SK-N-SH treated with all-trans-retinoic acid at 6 μM for 48 hours (cell line): ENCODE results near the gene ITCH.

ENCODE experiments used
- ATAC-seq: fragments of 200-7000 bp; cut with Tn5 transposase; 3 replicates; pipeline ENCODE4 v1.9.1; 2020; ENCODE audit warnings: mild to moderate bottlenecking, moderate library complexity
- ARNTL ChIP-seq: fragments of 450-650 bp; formaldehyde crosslinking; IDR thresholded peaks from 2 replicates; pipeline ENCODE4 v1.5.0; 2020; ENCODE audit warnings: low read depth, mild to moderate bottlenecking, moderate library complexity, borderline replicate concordance
- BACH2 ChIP-seq: fragments of 250-450 bp; sonication (Bioruptor Pico); IDR thresholded peaks from 2 replicates; pipeline ENCODE4 v1.9.0; 2021; ENCODE audit warnings: mild to moderate bottlenecking, borderline replicate concordance
- CSDC2 ChIP-seq: fragments of 250-450 bp; sonication (Bioruptor Pico); IDR thresholded peaks from 2 replicates; pipeline ENCODE4 v1.5.0; 2020; ENCODE audit warnings: mild to moderate bottlenecking, moderate library complexity
- ESRRG ChIP-seq: fragments of 250-450 bp; sonication (Bioruptor Pico); IDR thresholded peaks from 2 replicates; pipeline ENCODE4 v1.6.1; 2021; ENCODE audit warnings: mild to moderate bottlenecking
- GLIS3 ChIP-seq: fragments of 250-450 bp; sonication (Bioruptor Pico); IDR thresholded peaks from 2 replicates; pipeline ENCODE4 v1.5.0; 2020; ENCODE audit warnings: mild to moderate bottlenecking, moderate library complexity
- ISL1 ChIP-seq: fragments of 250-450 bp; sonication (Bioruptor Pico); IDR thresholded peaks from 2 replicates; pipeline ENCODE4 v2.1.2; 2022; ENCODE audit warnings: mild to moderate bottlenecking, moderate library complexity
- OSR1 ChIP-seq: fragments of 250-450 bp; sonication (Bioruptor Pico); IDR thresholded peaks from 2 replicates; pipeline ENCODE4 v1.8.0; 2022; ENCODE audit warnings: moderate library complexity, mild to moderate bottlenecking, inconsistent platforms
- PPARA ChIP-seq: fragments of 250-450 bp; sonication (Bioruptor Pico); IDR thresholded peaks from 2 replicates; pipeline ENCODE4 v1.5.0; 2020; ENCODE audit warnings: mild to moderate bottlenecking, borderline replicate concordance
- SNAI2 ChIP-seq: fragments of 250-450 bp; sonication (Bioruptor Pico); IDR thresholded peaks from 2 replicates; pipeline ENCODE4 v1.5.0; 2020; ENCODE audit warnings: mild to moderate bottlenecking, moderate library complexity
- TCF4 ChIP-seq: fragments of 250-450 bp; sonication (Bioruptor Pico); IDR thresholded peaks from 2 replicates; pipeline ENCODE4 v1.8.0; 2021; ENCODE audit warnings: mild to moderate bottlenecking, moderate library complexity, borderline replicate concordance
- TOX ChIP-seq: fragments of 250-450 bp; sonication (Bioruptor Pico); IDR thresholded peaks from 2 replicates; pipeline ENCODE4 v1.8.0; 2021; ENCODE audit warnings: mild to moderate bottlenecking, moderate library complexity, borderline replicate concordance
- ZC3H10 ChIP-seq: fragments of 250-450 bp; sonication (Bioruptor Pico); IDR thresholded peaks from 2 replicates; pipeline ENCODE4 v1.5.1; 2021; ENCODE audit warnings: mild to moderate bottlenecking, moderate library complexity
- ZFP3 ChIP-seq: fragments of 250-450 bp; sonication (Bioruptor Pico); IDR thresholded peaks from 2 replicates; pipeline ENCODE4 v1.5.0; 2020; ENCODE audit warnings: mild to moderate bottlenecking, moderate library complexity
- ZNF565 ChIP-seq: fragments of 450-650 bp; formaldehyde crosslinking; conservative IDR thresholded peaks from 2 replicates; pipeline ENCODE4 v1.5.0; 2020; ENCODE audit warnings: low read depth, mild to moderate bottlenecking, moderate library complexity
- ZNF70 ChIP-seq: fragments of 450-650 bp; formaldehyde crosslinking; IDR thresholded peaks from 2 replicates; pipeline ENCODE4 v1.5.0; 2020; ENCODE audit warnings: mild to moderate bottlenecking, moderate library complexity
- ZNF8 ChIP-seq: fragments of 450-650 bp; formaldehyde crosslinking; IDR thresholded peaks from 2 replicates; pipeline ENCODE4 v1.5.0; 2020; ENCODE audit warnings: mild to moderate bottlenecking, moderate library complexity
- TF ChIP-seq, protein P1 (sequence below): fragments of 250-450 bp; sonication (Bioruptor Pico); IDR thresholded peaks from 2 replicates; pipeline ENCODE4 v1.8.0; 2021; ENCODE audit warnings: low read depth, mild to moderate bottlenecking, moderate library complexity, borderline replicate concordance
- TF ChIP-seq, protein P2 (sequence below): fragments of 250-450 bp; sonication (Bioruptor Pico); IDR thresholded peaks from 2 replicates; pipeline ENCODE4 v1.5.0; 2020; ENCODE audit warnings: mild to moderate bottlenecking, moderate library complexity
- TF ChIP-seq, protein P3 (sequence below): fragments of 250-450 bp; sonication (Bioruptor Pico); IDR thresholded peaks from 2 replicates; pipeline ENCODE4 v1.5.1; 2020; ENCODE audit warnings: low read depth, mild to moderate bottlenecking, moderate library complexity
- TF ChIP-seq, protein P4 (sequence below): fragments of 250-450 bp; sonication (Bioruptor Pico); IDR thresholded peaks from 2 replicates; pipeline ENCODE4 v1.8.0; 2020; ENCODE audit warnings: mild to moderate bottlenecking, moderate library complexity, borderline replicate concordance

ITCH gene

DNA sequence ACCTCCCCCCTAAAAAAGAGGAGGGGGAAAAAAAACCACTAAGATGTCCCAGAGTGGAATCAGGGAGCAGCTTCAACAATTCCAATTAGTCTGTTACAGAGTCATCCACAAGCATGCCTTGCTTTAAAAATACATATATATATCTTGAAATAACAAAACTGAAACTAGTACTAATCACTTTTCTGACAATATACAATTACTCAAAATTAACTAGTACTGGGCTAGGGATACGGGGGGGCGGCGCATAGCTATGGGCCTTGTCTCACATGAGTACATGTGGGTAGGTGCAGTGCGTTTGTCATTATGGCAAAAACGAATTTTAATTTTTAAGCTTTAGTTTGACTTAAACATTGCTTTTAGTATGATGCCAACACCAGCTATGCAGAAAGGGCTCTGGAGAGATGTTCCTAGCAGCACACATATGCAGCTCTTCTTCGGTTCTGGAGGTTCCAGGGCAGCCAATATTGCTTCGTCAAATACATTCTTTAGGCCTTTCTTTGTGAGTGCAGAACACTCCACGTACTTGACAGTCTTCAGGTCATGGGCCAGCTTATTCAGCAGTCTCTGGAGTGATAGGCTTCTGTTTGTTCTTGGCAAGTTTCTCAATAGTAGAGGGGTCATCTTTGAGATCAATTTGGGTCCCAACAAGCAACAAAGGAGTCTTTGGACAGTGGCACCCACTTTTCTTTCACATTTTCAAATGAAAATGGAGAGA, 38.8 kb downstream of the ITCH start:
- TF ChIP-seq, protein P1, sequence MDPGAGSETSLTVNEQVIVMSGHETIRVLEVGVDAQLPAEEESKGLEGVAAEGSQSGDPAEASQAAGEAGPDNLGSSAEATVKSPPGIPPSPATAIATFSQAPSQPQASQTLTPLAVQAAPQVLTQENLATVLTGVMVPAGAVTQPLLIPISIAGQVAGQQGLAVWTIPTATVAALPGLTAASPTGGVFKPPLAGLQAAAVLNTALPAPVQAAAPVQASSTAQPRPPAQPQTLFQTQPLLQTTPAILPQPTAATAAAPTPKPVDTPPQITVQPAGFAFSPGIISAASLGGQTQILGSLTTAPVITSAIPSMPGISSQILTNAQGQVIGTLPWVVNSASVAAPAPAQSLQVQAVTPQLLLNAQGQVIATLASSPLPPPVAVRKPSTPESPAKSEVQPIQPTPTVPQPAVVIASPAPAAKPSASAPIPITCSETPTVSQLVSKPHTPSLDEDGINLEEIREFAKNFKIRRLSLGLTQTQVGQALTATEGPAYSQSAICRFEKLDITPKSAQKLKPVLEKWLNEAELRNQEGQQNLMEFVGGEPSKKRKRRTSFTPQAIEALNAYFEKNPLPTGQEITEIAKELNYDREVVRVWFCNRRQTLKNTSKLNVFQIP, result no peak
- TF ChIP-seq CSDC2 (CRISPR knock-in tag), result no peak
- TF ChIP-seq ARNTL (CRISPR knock-in tag), result no peak
- TF ChIP-seq ISL1 (CRISPR knock-in tag), result no peak
- no peak for TF ChIP-seq ZFP3
- TF ChIP-seq TOX, result no peak
- TF ChIP-seq, protein P2, sequence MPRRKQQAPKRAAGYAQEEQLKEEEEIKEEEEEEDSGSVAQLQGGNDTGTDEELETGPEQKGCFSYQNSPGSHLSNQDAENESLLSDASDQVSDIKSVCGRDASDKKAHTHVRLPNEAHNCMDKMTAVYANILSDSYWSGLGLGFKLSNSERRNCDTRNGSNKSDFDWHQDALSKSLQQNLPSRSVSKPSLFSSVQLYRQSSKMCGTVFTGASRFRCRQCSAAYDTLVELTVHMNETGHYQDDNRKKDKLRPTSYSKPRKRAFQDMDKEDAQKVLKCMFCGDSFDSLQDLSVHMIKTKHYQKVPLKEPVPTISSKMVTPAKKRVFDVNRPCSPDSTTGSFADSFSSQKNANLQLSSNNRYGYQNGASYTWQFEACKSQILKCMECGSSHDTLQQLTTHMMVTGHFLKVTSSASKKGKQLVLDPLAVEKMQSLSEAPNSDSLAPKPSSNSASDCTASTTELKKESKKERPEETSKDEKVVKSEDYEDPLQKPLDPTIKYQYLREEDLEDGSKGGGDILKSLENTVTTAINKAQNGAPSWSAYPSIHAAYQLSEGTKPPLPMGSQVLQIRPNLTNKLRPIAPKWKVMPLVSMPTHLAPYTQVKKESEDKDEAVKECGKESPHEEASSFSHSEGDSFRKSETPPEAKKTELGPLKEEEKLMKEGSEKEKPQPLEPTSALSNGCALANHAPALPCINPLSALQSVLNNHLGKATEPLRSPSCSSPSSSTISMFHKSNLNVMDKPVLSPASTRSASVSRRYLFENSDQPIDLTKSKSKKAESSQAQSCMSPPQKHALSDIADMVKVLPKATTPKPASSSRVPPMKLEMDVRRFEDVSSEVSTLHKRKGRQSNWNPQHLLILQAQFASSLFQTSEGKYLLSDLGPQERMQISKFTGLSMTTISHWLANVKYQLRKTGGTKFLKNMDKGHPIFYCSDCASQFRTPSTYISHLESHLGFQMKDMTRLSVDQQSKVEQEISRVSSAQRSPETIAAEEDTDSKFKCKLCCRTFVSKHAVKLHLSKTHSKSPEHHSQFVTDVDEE (CRISPR knock-in tag), result no peak
- TF ChIP-seq ESRRG (CRISPR knock-in tag), result no peak
- TF ChIP-seq ZNF565 (CRISPR knock-in tag), result no peak
- no peak for TF ChIP-seq TCF4 (CRISPR knock-in tag)
- no peak for TF ChIP-seq SNAI2 (CRISPR knock-in tag)
- TF ChIP-seq PPARA (CRISPR knock-in tag), result no peak
- no peak for ATAC-seq

DNA sequence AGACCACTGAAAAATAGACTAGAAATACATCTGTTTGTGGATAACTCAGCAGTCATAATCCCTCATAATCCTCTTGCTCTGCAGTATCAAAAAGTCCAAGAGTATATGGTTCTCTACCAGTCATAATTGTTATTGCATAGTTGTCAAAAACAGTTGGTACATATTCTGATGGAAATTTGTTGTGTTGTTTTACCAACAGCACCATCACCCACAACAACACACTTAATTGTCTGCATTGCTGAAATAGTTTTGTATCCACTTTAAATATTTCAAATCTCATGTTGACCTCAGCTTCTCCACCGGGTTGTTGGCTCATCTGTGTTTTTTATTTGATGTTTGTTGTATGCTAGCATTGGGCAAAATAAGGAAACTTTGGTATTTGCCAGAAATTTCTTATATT, 39.4 kb downstream of the ITCH start:
- TF ChIP-seq, protein P3, sequence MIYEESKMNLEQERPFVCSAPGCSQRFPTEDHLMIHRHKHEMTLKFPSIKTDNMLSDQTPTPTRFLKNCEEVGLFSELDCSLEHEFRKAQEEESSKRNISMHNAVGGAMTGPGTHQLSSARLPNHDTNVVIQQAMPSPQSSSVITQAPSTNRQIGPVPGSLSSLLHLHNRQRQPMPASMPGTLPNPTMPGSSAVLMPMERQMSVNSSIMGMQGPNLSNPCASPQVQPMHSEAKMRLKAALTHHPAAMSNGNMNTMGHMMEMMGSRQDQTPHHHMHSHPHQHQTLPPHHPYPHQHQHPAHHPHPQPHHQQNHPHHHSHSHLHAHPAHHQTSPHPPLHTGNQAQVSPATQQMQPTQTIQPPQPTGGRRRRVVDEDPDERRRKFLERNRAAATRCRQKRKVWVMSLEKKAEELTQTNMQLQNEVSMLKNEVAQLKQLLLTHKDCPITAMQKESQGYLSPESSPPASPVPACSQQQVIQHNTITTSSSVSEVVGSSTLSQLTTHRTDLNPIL (CRISPR knock-in tag), result no peak
- TF ChIP-seq, protein P4, sequence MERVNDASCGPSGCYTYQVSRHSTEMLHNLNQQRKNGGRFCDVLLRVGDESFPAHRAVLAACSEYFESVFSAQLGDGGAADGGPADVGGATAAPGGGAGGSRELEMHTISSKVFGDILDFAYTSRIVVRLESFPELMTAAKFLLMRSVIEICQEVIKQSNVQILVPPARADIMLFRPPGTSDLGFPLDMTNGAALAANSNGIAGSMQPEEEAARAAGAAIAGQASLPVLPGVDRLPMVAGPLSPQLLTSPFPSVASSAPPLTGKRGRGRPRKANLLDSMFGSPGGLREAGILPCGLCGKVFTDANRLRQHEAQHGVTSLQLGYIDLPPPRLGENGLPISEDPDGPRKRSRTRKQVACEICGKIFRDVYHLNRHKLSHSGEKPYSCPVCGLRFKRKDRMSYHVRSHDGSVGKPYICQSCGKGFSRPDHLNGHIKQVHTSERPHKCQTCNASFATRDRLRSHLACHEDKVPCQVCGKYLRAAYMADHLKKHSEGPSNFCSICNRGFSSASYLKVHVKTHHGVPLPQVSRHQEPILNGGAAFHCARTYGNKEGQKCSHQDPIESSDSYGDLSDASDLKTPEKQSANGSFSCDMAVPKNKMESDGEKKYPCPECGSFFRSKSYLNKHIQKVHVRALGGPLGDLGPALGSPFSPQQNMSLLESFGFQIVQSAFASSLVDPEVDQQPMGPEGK (CRISPR knock-in tag), result no peak
- no peak for TF ChIP-seq ZC3H10 (CRISPR knock-in tag)
- no peak for TF ChIP-seq TOX
- no peak for TF ChIP-seq BACH2 (CRISPR knock-in tag)
- TF ChIP-seq OSR1 (CRISPR knock-in tag), result no peak
- no peak; the same call in 2 of the 3 replicates for ATAC-seq

DNA sequence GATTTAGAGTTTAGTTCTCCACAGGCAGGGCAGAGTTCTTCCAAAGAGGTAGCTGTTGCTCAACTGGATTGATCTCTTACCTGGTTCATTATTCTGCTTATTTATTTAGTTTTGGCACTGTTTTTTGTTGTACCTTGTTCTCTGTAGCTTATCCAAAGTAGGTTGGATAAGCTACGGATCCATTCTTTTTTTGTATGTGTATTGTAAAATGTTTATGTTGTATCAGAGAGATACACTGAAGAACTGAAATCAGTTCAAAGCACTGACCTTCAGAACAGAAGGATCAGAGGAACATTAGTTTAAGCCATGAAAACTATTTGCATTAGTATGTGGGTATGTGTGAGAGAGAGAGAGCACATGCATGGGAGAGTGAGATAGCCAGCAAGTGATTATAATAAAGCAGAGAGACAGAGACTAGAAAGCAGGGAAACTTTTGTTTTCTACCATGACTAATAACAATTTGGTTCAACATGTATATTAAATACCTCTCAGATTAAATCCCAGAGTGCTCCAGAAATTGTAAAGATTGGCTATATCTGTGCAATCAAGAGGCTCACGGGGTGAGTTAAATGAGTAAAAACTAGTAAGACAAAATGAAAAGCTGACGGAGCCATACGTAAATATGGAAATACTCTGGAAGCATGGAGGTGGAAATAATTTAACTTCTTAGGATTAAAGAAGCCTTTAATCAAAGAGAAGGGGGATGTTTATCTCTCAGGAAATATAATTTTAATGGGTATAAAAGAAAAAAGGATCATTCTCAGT, 40.2 kb downstream of the ITCH start:
- no peak for ATAC-seq

More for the DNA sequence above, 40.2 kb downstream of the ITCH start:
- TF ChIP-seq TCF4 (CRISPR knock-in tag) (no peak), BACH2 (CRISPR knock-in tag) (no peak), ZC3H10 (CRISPR knock-in tag) (no peak), GLIS3 (CRISPR knock-in tag) (no peak), OSR1 (CRISPR knock-in tag) (no peak), ZNF8 (CRISPR knock-in tag) (no peak), ISL1 (CRISPR knock-in tag) (no peak), TOX (no peak), ZNF70 (no peak), SNAI2 (CRISPR knock-in tag) (no peak), CSDC2 (CRISPR knock-in tag) (no peak)
- TF ChIP-seq, protein P3 (CRISPR knock-in tag), result no peak
